HG02973 (cell line): ENCODE results near the gene TCHP.
"Not testable (repeated sequence)": the region's sequence is repeated elsewhere in the genome, so short reads cannot be mapped to it uniquely, and the experiment has no call there.

ENCODE experiments used
- ATAC-seq: cut with Tn5 transposase; IDR thresholded peaks from one replicate; pipeline ENCODE4 v1.9.1; 2021; ENCODE audit warnings: moderate library complexity; ENCODE audit not compliant: unreplicated experiment

Gene TCHP

GRCh38 chr12:109910254-109910968, 10.3 kb downstream of the TCHP start:
- ATAC-seq = no peak

- ATAC-seq = no peak
Measured at GRCh38 chr12:109910969-109911348, 10.9 kb downstream of the TCHP start.

GRCh38 chr12:109912855-109913321, 12.8 kb downstream of the TCHP start:
- no peak for ATAC-seq

- no peak for ATAC-seq
Measured at GRCh38 chr12:109914461-109914860, 14.4 kb downstream of the TCHP start.

- no peak for ATAC-seq
Measured at GRCh38 chr12:109915171-109916040, 15.3 kb downstream of the TCHP start.

- ATAC-seq = no peak
Measured at GRCh38 chr12:109916045-109916444, 16.0 kb downstream of the TCHP start.

- ATAC-seq = no peak
Measured at GRCh38 chr12:109919456-109919855, 19.4 kb downstream of the TCHP start.

- no peak for ATAC-seq
Measured at GRCh38 chr12:109920261-109920780, 20.2 kb downstream of the TCHP start.

- no peak for ATAC-seq
Measured at GRCh38 chr12:109921982-109922381, 21.9 kb downstream of the TCHP start.

GRCh38 chr12:109923038-109923437, 23.0 kb downstream of the TCHP start:
- no peak for ATAC-seq

- ATAC-seq = no peak
Measured at GRCh38 chr12:109923481-109924245, 23.6 kb downstream of the TCHP start.

GRCh38 chr12:109925185-109925840, 25.2 kb downstream of the TCHP start:
- no peak for ATAC-seq

GRCh38 chr12:109926016-109926415, 25.9 kb downstream of the TCHP start:
- no peak for ATAC-seq

GRCh38 chr12:109926488-109927210, 26.6 kb downstream of the TCHP start:
- no peak for ATAC-seq

GRCh38 chr12:109927622-109928021, 27.5 kb downstream of the TCHP start:
- ATAC-seq = no peak

GRCh38 chr12:109928058-109928656, 28.1 kb downstream of the TCHP start:
- ATAC-seq = no peak

GRCh38 chr12:109929326-109929725, 29.3 kb downstream of the TCHP start:
- ATAC-seq = not testable (repeated sequence)

GRCh38 chr12:109930028-109930800, 30.1 kb downstream of the TCHP start:
- ATAC-seq = no peak

GRCh38 chr12:109931143-109931542, 31.1 kb downstream of the TCHP start:
- ATAC-seq = no peak
